ENCODE measurements around the gene PAAF1.
"Not testable (repeated sequence)": the region's sequence is repeated elsewhere in the genome, so short reads cannot be mapped to it uniquely, and the experiment has no call there.

Gene PAAF1

GRCh38 chr11:73883856-73884255 is 7.1 kb downstream of the PAAF1 start:
- no peak for DNase-seq

GRCh38 chr11:73888244-73888643 is 11.4 kb downstream of the PAAF1 start:
- no peak for DNase-seq

- no peak for DNase-seq
These were observed 12.2 kb downstream of the PAAF1 start for GRCh38 chr11:73889019-73889418.

GRCh38 chr11:73889536-73889935 is 12.7 kb downstream of the PAAF1 start:
- no peak for DNase-seq

- DNase-seq = peak; percentile 58
These were observed 16.2 kb downstream of the PAAF1 start for GRCh38 chr11:73893041-73893440.

- no peak for DNase-seq
These were observed 18.0 kb downstream of the PAAF1 start for GRCh38 chr11:73894725-73895335.

GRCh38 chr11:73902303-73902702 is 25.5 kb downstream of the PAAF1 start:
- no peak for DNase-seq

GRCh38 chr11:73907191-73907590 is 30.4 kb downstream of the PAAF1 start:
- peak; percentile 71 for DNase-seq

GRCh38 chr11:73912026-73912425 is 35.2 kb downstream of the PAAF1 start:
- no peak for DNase-seq

GRCh38 chr11:73913472-73913871 is 36.7 kb downstream of the PAAF1 start:
- no peak for DNase-seq

- no peak for DNase-seq
These were observed 37.5 kb downstream of the PAAF1 start for GRCh38 chr11:73914284-73914683.

GRCh38 chr11:73916435-73916834 is 39.6 kb downstream of the PAAF1 start:
- no peak for DNase-seq

GRCh38 chr11:73921180-73921579 is 44.4 kb downstream of the PAAF1 start:
- DNase-seq = no peak

- DNase-seq = no peak
These were observed 52.6 kb downstream of the PAAF1 start for GRCh38 chr11:73929388-73929787.

GRCh38 chr11:73931039-73931645 is 54.3 kb downstream of the PAAF1 start:
- peak; percentile 84 for DNase-seq

GRCh38 chr11:73931951-73932350 is 55.2 kb downstream of the PAAF1 start:
- no peak for DNase-seq

- no peak for DNase-seq
These were observed 56.0 kb downstream of the PAAF1 start for GRCh38 chr11:73932781-73933180.

- not testable (repeated sequence) for DNase-seq
These were observed 59.2 kb downstream of the PAAF1 start for GRCh38 chr11:73936047-73936446.

GRCh38 chr11:73939096-73939495 is 62.3 kb downstream of the PAAF1 start:
- no peak for DNase-seq

- no peak for DNase-seq
These were observed 64.2 kb downstream of the PAAF1 start for GRCh38 chr11:73940801-73941570.

- peak; percentile 34 for DNase-seq
These were observed 65.2 kb downstream of the PAAF1 start for GRCh38 chr11:73942010-73942409.

- DNase-seq = no peak
These were observed 67.3 kb downstream of the PAAF1 start for GRCh38 chr11:73944085-73944484.

- DNase-seq = no peak
These were observed 68.1 kb downstream of the PAAF1 start for GRCh38 chr11:73944901-73945300.

GRCh38 chr11:73945396-73945795 is 68.6 kb downstream of the PAAF1 start:
- no peak for DNase-seq

Measured in hematopoietic multipotent progenitor cell treated with erythropoietin and hydrocortisone succinate and interleukin-3 and kit ligand, for 8 days (in vitro differentiated cells).